GM23338 (cell line): ENCODE data around the gene SLC5A6.

Experiments used
- CREB1 ChIP-seq: fragments of 250-450 bp; sonication (Bioruptor Pico); IDR thresholded peaks from 2 replicates; pipeline ENCODE4 v1.5.0; 2020; ENCODE audit warnings: low read depth, mild to moderate bottlenecking, moderate library complexity
- CTCF ChIP-seq, 2 experiments: fragments of 200-600 bp in 1 of 2; sonication (generic) in 1 of 2; conservative IDR thresholded peaks; 2 replicates each; pipeline versions ENCODE4 v1.5.1 to v1.6.1; 2016 to 2017; ENCODE audit warnings: antibody characterized with exemption in 2 of 2, low read depth in 2 of 2, mild to moderate bottlenecking in 2 of 2, moderate library complexity in 1 of 2
- EZH2 ChIP-seq: fragments of 200-600 bp; sonication (generic); IDR thresholded peaks from one replicate; pipeline ENCODE4 v1.8.0; 2017; ENCODE audit warnings: antibody characterized with exemption, mild to moderate bottlenecking, low read depth; ENCODE audit not compliant: unreplicated experiment
- EZH2phosphoT487 ChIP-seq: fragments of 200-600 bp; sonication (generic); IDR thresholded peaks from one replicate; pipeline ENCODE4 v1.8.1; 2018; ENCODE audit warnings: antibody characterized with exemption; ENCODE audit not compliant: unreplicated experiment
- JUNB ChIP-seq: IDR thresholded peaks from one replicate; pipeline ENCODE4 v1.6.1; 2016; ENCODE audit warnings: antibody characterized with exemption; ENCODE audit not compliant: unreplicated experiment
- POLR2AphosphoS5 ChIP-seq: IDR thresholded peaks from 2 replicates; pipeline ENCODE4 v1.6.1; 2016; ENCODE audit warnings: antibody characterized with exemption, low read depth
- REST ChIP-seq: IDR thresholded peaks from one replicate; pipeline ENCODE4 v1.6.1; 2018; ENCODE audit warnings: antibody characterized with exemption; ENCODE audit not compliant: unreplicated experiment
- ZNF331 ChIP-seq: fragments of 250-450 bp; sonication (Bioruptor Pico); IDR thresholded peaks from 2 replicates; pipeline ENCODE4 v1.5.0; 2020; ENCODE audit warnings: low read depth, mild to moderate bottlenecking, moderate library complexity
- TF ChIP-seq, protein P1 (sequence below): IDR thresholded peaks from 2 replicates; pipeline ENCODE4 v1.6.1; 2016; ENCODE audit warnings: antibody characterized with exemption

GRCh38 chr2:27158468-27158867, 53.6 kb downstream of the SLC5A6 start:
- TF ChIP-seq POLR2AphosphoS5 (no peak), CTCF (conservative IDR thresholded peaks at IDR 0.05; ENCODE audit: low read depth in 2 of 2) (no peak), EZH2 (no peak), EZH2phosphoT487 (no peak), REST (no peak), CREB1 (CRISPR knock-in tag) (no peak), ZNF331 (CRISPR knock-in tag) (no peak), JUNB (no peak)
- TF ChIP-seq, protein P1, sequence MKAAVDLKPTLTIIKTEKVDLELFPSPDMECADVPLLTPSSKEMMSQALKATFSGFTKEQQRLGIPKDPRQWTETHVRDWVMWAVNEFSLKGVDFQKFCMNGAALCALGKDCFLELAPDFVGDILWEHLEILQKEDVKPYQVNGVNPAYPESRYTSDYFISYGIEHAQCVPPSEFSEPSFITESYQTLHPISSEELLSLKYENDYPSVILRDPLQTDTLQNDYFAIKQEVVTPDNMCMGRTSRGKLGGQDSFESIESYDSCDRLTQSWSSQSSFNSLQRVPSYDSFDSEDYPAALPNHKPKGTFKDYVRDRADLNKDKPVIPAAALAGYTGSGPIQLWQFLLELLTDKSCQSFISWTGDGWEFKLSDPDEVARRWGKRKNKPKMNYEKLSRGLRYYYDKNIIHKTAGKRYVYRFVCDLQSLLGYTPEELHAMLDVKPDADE: no peak
